Activated T-cell treated with anti-CD3 and anti-CD28 coated beads for 4 hours (primary cell): Measurements from ENCODE around the gene TULP4.
"Not testable (repeated sequence)": the region's sequence is repeated elsewhere in the genome, so short reads cannot be mapped to it uniquely, and the experiment has no call there.

Experiments
- DNase-seq: peaks from one replicate; pipeline ENCODE4 v3.0.0-alpha.2; 2020

Gene TULP4

DNA sequence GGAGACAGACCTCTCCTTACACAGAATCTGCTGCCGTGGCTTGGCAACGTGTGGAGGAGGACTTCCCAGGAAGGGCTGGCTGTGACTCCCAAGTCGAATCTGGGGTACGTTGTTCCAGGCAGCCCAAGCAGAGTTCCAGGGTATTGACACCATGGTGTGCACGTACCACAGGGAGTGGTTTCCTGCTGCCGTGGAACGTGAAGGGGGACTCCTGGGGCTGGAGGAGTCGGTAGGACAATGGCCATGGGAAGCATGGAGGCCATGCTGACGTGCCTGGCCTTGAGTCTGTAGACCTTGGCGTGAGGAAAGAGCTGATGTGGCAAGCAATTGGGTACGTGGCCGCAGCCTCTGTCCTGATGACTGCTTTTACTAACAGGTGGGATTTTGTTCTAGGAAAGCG is 119.3 kb downstream of the TULP4 start:
- DNase-seq, result no peak

DNA sequence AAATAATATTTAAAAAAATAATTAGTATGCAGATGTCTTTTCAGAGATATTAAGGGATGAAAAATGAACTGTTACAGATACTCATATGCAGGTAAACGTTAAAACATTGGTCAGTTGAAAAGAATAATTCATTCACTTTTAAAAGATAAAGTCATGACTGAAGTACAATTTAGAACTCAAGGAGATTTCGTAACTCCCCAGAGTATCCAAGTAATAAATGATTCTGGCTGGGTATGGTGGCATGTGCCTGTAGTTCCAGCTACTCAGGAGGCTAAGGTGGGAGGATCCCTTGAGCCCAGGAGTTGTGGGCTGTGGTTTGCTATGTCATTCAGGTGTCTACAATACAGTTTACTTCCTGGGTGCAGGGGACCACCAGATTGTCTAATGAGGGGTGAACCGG is 125.3 kb downstream of the TULP4 start:
- DNase-seq, result no peak

DNA sequence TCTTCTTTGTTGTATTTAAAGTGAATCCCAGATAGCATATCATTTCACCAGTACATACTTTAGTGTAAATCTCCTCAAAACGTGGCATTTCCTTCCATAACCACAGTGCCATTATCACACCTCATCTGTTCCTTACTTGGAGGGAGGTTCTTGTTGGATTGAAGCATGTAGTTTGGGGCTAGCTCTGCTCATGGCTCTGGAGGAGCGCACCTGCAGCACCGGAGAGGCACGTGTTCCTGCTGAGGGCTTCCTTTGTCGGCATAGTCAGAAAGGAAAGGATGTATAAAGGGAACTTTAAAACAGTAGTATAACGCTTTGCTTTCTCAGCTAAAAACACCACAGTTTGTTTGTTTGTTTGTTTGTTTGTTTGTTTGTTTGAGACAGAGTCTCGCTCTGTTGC is 126.0 kb downstream of the TULP4 start:
- no peak for DNase-seq

DNA sequence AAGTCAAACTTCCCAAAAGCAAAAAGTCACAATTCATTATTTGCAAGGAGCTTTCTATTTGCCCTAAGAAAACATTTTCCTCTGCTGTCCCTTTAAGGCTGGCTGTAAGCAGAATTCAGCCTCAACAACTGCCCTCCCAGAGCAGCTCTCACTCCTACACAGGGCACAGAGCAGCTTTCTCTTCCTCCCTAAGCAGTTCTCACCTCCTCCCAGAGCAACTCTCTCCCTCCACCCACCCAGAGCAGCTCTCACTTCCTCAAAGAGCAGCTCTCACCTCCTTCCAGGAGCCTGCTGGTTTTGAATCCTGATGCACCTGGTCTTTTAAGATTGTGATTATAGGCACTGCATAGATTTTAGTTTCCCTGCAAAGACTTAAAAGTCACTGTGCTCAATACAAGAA is 127.0 kb downstream of the TULP4 start:
- no peak for DNase-seq

DNA sequence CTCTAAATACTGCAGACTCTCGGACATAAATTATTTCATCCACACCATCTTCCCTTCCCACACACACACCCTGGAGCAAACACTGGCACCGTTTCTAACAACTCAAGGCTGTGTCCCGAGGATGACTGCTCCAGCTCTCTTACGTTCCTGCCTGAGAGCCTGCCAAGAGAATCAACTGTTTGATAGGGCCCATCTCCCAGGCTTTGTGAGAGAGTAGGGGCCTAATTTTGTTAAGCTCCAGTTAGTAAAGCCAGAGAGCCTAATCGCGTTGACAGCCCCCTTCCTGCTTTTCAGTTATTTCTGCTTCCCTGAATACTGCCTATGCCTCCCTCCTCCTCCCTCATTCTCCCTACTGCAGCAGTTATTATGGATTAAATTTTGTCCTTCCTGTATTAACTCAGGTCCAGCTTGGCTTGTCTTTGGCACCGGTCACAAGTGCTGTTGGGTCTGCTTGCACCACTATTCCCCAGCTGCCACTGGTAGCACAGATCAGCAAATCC is 129.5 kb downstream of the TULP4 start:
- no peak for DNase-seq

DNA sequence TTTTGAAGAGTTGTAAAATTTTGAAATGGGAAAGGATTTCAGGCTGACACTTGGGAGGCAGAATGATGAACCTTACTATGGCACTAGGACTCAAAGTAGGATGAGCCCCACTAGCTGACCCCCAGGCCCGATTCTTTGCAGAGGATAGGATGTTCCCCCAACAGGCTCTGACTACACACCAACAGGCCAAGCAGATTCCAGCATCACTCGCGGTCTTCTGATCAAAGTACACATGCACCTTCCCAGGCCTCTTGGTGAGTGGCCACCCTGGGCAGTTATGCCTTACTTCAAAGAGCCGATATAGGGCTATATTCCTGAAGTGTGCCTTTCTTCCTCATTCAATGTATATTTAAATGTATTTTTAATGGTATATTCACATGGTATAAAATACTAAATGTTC is 130.0 kb downstream of the TULP4 start:
- no peak for DNase-seq

DNA sequence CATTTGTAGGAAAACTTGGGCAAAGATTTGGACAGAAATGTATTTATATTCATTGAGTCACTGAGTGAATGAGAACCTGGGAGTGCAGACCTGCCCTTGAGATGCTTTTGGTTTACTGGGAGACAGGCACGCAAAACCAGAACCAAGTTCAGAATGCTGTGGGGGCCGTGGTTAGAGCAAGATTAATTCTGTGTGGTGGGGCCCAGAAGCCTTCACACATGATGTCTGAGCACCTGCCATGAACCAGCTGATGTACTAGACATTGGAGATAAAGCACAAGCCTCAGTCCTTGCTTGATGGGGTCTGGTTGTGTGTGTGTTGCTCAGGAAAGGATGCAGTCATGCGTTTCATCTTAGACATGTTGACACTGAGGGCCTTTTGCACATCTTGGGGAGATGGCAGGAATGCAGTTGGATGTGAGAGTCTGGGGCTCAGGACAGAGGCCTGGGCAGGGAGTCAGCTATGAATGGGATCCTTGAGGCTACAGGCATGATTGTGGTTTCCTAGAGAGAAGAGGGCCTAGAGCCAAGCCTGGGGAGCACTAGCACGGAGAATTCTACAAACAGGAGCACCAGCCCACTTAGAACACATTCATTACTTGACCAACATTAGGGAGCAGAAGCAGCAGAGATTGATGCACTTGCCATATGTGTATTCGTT is 133.3 kb downstream of the TULP4 start:
- DNase-seq, result no peak

DNA sequence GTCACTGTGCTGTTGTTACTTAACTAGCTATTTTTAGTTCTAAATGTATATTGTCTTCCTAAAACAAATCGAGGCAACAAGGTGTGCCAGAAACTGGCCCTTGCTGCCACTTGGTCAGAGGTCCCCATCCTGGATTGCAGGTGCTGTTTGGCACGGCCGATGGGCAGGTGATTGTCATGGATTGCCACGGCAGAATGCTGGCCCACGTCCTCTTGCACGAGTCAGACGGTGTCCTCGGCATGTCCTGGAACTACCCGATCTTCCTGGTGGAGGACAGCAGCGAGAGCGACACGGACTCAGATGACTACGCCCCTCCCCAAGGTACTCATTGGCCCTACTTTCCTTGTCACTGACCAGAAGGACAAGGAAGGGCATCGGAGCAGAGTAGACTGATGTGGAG is 136.6 kb downstream of the TULP4 start:
- no peak for DNase-seq

DNA sequence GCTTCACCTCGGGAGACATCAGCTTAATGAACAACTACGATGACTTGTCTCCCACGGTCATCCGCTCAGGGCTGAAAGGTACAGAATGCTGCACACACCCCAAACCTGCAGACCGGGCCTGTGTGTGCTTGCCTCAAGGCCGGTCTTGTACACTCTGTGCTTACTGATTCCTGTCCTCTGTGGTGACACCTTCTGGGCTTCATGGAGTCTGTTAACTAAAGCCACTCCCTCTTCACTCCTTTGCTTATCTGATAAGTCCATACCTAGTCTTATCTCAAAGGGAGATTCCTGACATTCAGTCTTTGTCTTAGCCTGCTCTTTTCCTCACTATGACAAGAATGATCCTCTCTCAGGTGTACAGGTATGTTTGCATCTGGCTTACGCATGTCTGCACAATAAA is 139.9 kb downstream of the TULP4 start:
- DNase-seq, result no peak

DNA sequence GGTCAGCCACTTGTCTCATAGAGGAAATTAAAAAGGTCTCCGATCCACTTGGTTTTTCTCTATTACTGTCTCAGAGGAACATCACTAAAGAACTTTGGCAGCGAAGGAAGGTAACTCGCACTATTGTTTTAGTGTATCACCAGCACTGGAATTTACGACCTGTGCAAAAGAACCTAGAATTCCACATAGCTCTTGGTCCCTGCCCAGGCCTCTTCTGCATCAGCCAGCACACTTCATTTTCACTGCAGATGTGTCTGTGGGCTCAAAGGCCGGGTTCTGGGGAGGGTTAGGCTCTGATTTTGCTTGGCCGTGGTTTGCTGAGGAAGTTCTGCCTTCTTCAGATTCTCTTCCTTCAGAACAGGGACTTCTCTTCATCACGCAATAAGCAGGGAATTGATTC is 144.9 kb downstream of the TULP4 start:
- DNase-seq, result no peak

DNA sequence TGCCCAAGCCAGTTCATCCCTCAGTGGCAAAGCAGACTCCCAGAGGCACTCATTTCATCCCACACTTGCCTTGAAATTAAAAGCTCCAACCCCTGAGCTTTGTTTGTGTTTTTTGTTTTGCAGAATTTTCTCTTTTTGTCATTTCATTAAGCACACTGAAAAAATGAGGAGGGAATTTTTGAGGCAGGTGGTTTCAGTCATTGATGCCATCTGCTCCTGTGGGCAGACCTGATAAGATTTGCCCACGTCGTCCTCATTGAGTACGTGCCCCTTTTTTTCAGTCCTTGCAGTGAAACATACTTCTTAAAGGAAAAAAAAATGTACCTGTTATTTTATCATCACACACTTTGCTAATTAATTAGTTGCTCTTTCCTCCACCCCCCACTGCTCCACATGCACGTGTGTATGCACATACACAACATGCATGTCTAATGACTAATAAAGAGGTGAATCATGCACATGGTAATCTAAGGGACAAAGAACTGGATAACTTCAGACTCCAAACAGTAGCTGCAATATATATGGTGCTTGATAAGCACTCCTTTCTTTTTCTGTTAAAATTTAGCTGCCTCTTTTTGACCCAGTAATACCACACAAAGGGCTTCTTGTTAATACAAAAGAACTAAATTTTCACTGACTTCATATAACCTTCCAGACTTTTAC is 145.5 kb downstream of the TULP4 start:
- no peak for DNase-seq

DNA sequence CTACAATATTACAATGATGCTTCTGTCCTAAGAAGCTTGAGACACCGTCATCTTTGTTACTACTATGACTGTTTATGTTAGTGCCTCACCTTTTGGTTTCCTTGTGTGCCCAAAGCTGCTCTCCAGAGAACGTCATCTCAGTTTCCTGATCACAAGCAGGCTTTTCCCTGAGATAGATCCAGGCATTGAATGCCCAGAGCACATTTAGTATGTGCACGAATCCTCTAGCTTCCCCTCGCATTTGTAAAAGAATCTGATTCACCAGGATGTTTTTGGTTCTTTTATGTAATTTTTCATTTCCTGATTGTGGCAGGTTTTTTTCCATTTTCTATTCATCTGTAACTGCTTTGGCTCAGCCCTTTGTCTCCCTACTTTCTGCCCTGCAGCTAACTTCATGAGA is 147.5 kb downstream of the TULP4 start:
- no peak for DNase-seq

DNA sequence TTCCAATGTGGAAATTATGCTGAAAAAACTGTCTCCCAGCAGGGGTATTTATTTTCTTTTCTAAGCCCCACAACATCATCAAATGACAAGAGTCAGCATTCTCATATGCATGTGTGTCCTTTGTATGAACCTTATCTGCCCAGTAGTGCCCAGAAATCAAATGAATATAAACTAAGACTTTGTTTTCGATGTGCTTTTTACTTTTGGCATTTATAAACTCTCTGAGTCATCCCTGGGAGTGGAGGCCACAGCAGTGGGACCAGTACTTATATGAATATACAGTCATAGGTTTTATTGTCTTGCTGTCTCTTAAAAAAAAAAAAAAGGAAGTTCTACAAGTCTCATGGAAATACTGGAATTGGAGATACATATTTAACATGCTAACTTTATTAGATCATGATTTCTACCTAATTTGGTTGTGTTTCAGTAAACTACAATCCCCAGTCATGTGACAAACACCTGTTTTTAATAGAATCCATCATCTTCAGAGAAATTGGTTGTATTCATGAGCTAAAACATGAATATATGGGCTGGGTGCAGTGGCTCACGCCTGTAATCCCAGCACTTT is 148.4 kb downstream of the TULP4 start:
- DNase-seq, result no peak

DNA sequence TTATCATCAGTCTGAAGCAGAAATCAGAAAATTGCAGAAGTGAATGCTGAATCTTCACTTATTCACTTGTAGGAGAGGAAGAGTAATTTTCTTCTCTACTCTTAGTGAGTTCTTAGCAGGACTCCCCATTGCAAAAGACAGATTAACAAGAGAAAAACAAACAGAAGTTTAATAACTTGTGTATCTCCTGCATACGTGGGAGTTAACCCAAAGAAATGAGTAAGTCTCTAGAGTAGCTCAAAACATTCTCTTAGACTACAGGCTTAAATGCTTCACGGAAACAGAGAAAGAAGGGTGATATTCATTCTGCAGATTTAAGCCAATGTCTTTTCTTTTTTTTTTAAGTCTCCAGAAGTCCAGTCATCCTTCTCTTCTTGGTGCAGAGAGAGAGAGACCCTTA is 149.7 kb downstream of the TULP4 start:
- DNase-seq, result no peak

DNA sequence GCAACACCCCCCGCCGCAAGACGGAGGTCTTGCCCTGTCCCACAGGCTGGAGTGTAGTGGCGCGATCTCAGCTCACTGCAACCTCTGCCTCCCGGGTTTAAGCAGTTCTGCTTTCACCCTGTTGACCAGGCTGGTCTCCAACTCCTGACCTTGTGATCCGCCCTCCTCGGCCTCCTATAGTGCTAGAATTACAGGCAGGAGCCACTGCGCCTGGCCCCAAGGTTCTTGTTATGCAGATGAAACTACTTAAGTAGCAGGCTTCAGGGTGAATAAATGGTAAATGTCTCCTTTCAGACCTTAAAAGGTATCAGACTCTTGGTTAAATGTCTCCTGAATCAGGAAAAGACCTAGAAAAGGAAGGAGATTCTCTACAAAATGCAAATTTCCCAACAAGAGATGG is 152.2 kb downstream of the TULP4 start:
- no peak for DNase-seq

DNA sequence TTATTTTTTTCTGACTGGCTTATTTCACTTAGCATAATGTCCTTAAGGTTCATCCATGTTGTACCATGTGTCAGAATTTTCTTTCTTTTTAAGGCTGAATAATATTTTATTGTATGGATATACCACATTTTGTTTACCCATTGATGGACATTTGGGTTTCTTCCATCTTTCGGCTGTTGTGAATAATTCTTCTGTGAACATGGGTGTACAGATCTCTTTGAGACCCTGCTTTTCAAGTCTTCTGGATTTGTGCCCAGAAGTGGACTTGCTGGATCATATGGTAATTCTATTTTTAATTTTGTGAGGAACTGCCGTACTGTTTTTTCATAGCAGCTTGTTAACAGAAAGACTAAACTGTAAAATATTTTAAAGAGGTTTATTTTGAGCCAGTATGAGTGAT is 153.0 kb downstream of the TULP4 start:
- no peak for DNase-seq

DNA sequence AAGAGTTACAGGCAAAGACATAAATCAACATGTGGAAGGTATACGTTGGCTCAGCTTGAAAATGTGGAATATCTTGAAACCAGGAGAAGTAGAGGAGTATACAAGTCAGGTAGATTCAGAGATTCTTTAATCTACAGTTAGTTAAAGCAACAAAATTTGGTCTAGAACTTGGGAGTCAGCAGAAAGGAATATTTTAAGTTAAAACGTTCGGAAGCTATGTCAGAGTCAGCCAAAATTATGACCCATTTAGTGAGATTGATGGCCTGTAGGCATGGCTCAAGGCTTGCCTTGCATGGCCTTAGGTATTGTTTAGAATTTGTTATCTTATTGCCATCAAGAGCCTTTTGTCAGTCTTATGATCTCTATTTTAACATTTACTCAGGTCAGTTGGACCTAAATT is 153.5 kb downstream of the TULP4 start:
- DNase-seq, result no peak

DNA sequence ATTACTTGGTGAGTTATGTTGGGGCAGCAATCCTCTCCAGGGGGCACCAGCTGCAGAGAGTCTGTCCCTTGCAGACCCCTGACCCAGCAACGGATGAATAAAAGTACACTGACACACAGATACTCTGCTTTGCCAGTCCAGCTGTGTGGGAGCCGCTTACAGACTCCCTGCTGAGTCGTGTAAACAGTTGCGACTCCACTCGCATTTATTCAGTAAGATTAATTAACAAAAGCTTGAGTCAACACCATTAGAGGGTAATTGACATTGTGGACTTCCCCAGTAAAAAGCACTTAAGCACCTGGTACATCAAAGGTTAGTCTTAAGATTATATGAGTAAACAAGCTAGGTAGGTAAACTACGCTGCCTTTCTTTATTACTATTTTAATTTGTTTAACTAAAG is 155.7 kb downstream of the TULP4 start:
- DNase-seq, result no peak

DNA sequence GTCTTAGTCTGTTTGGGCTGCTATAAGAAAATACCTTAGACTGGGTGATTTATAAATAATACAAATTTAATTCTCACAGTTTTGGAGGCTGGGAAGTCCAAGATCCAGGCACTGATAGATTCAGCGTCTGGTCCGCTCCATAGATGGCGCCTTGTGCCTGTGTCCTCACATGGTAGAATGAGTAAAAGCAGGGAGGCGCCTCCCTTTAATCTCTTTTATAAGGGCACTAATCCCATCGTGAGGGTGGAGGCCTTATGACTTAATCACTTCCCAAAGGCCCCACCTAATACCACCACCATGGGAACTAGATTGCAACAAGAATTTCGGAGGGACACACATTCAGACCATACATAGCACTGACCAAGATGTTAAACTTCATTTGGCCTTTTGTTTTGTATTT is 156.4 kb downstream of the TULP4 start:
- DNase-seq, result no peak

DNA sequence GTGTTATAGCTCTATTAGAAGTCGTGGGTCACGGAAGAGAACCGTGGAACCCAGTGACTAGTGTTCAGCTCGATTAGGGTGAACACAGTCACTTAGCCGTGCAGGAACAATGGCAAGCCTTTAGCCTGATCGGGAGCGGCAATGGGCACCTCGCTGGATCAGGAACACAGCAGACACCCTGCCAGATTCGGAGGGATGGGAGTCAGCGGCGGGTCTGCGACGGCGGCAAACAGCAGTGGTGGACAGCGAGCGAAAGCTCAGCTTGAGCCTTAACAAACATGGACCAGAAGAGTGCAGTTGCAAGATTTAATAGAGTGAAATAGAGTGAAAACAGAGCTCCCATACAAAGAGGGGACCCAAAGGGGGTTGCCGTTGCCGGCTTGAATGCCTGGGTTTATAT is 157.8 kb downstream of the TULP4 start:
- DNase-seq, result not testable (repeated sequence)

DNA sequence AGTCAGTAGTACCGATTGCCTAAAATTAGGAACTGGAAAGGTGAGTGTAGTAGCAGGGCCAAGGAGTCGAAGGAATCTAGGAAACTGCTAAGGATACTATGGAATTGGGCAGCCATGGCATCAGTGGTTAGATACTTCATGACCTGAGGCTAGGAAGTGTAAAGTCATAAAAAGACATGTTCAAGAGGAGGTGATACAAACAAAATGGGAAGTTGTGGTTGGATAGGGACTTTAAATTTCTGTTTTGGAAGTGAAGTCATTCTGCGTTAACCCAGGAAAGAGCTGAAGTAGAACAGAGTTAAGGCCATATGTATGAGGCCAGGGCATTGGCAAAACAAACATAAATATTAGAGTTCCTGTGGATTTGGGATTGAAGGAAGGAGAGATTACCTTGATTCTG is 159.1 kb downstream of the TULP4 start:
- no peak for DNase-seq

DNA sequence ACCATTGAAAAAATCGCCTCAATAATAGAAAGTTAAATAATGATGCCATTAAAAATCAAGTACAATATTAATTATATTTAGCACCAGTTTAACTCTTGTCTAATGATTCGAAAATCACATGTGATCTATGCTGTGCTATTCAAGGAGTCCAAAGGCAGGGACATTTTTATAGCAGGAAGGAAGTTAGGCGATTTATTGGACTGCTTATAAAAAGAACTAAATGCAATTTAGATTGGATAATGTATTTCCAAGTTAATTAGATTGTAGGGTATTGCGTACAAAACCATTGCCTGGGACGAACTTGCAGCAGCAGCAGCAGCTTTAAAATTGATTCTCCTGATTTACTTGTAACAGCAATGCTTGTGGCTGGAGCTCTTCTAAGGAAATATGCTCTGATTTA is 160.2 kb downstream of the TULP4 start:
- DNase-seq, result no peak

DNA sequence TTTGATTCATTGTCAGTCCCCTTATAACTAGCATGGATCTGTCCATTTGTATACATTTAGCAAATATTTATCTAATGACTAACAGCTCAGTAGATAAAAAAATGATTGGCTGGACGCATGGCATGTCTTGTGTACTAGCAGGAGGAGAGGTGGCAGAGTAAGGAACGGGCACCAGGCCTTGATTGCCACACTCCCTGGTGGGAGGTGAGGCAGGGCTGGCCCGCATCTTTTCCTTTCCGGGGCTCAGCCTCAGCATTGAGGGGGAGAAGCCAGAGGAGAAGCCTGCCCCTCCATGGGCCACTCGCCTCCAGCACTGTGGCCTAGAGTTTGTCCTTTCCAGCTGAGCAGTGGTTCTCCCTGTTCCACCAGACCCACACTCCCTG is 162.7 kb downstream of the TULP4 start:
- DNase-seq, result no peak
